IPS-15b (cell line): Measurements from ENCODE around the gene UST.

Experiments
- H3K27me3 ChIP-seq: one replicate; pipeline ENCODE4 v1.6.1; 2013; ENCODE audit warnings: low read length; ENCODE audit not compliant: control insufficient read depth, insufficient read depth
- H3K36me3 ChIP-seq: one replicate; pipeline ENCODE4 v1.6.1; 2013; ENCODE audit warnings: low read length; ENCODE audit not compliant: control insufficient read depth, insufficient read depth
- H3K4me1 ChIP-seq: one replicate; pipeline ENCODE4 v1.6.1; 2013; ENCODE audit warnings: mild to moderate bottlenecking, low read length; ENCODE audit not compliant: control insufficient read depth, insufficient read depth
- H3K4me3 ChIP-seq: one replicate; pipeline ENCODE4 v1.5.1; 2013; ENCODE audit warnings: low read depth, low read length
- H3K9ac ChIP-seq: one replicate; pipeline ENCODE4 v1.6.1; 2013; ENCODE audit warnings: low read depth, mild to moderate bottlenecking, low read length
- H3K9me3 ChIP-seq: one replicate; pipeline ENCODE4 v1.6.1; 2013; ENCODE audit warnings: mild to moderate bottlenecking, low read length; ENCODE audit not compliant: control insufficient read depth, insufficient read depth

Gene UST

GRCh38 chr6:149076355-149076734 is 329.5 kb downstream of the UST start:
- peaks cover 7% of the 10 kb centered on the region for H3K4me1 ChIP-seq
- H3K36me3 ChIP-seq, result no peaks in the 10 kb centered on the region
- no peaks in the 10 kb centered on the region for H3K9me3 ChIP-seq
- no peaks in the 10 kb centered on the region for H3K27me3 ChIP-seq
- H3K9ac ChIP-seq, result no peak overlapping the region
- no peak overlapping the region for H3K4me3 ChIP-seq

- no peaks in the 10 kb centered on the region for H3K27me3 ChIP-seq
- H3K9me3 ChIP-seq, result no peaks in the 10 kb centered on the region
- H3K4me1 ChIP-seq, result peaks cover 7% of the 10 kb centered on the region
These were observed 330.4 kb downstream of the UST start for GRCh38 chr6:149077208-149077607.

GRCh38 chr6:149078211-149078782 is 331.5 kb downstream of the UST start:
- Histone ChIP-seq H3K9ac (no peak overlapping the region), H3K36me3 (no peaks in the 10 kb centered on the region), H3K4me1 (peaks cover 7% of the 10 kb centered on the region), H3K9me3 (no peaks in the 10 kb centered on the region), H3K4me3 (no peak overlapping the region), H3K27me3 (no peaks in the 10 kb centered on the region)

More at GRCh38 chr6:149077208-149077607, 330.4 kb downstream of the UST start:
- Histone ChIP-seq H3K9ac (no peak overlapping the region), H3K36me3 (no peaks in the 10 kb centered on the region), H3K4me3 (no peak overlapping the region)

GRCh38 chr6:149079456-149079855 is 332.6 kb downstream of the UST start:
- H3K9me3 ChIP-seq, result no peaks in the 10 kb centered on the region
- no peaks in the 10 kb centered on the region for H3K36me3 ChIP-seq
- H3K4me1 ChIP-seq, result peaks cover 7% of the 10 kb centered on the region
- H3K9ac ChIP-seq, result no peak overlapping the region
- no peaks in the 10 kb centered on the region for H3K27me3 ChIP-seq
- no peak overlapping the region for H3K4me3 ChIP-seq

GRCh38 chr6:149079911-149080491 is 333.2 kb downstream of the UST start:
- no peak overlapping the region for H3K9ac ChIP-seq
- no peaks in the 10 kb centered on the region for H3K27me3 ChIP-seq
- peaks cover 7% of the 10 kb centered on the region for H3K4me1 ChIP-seq
- no peaks in the 10 kb centered on the region for H3K36me3 ChIP-seq
- H3K4me3 ChIP-seq, result no peak overlapping the region
- H3K9me3 ChIP-seq, result no peaks in the 10 kb centered on the region

- Histone ChIP-seq H3K4me1 (peaks cover 7% of the 10 kb centered on the region), H3K4me3 (no peak overlapping the region), H3K9me3 (no peaks in the 10 kb centered on the region), H3K27me3 (no peaks in the 10 kb centered on the region), H3K36me3 (no peaks in the 10 kb centered on the region), H3K9ac (peak overlapping the region; percentile 24)
These were observed 333.7 kb downstream of the UST start for GRCh38 chr6:149080511-149080910.

DNA sequence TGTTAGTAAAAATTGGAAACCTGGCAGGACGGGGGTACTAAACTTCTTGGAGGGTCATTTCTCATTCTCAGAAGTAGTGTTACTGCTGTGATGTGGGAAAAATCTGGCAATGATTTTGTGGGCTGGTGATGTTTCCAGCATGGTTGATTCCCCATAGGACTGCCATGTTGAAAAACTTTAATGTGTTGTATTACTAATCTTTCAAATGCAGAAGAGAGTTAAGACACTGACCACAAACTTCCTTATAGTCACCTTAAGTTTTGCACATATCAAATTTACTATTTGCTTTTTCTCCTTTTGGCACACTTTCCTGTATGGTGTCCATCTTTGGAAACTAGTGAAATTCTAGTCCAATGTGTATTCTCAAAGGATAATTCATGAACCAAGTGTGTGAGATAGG is 334.5 kb downstream of the UST start:
- Histone ChIP-seq H3K4me1 (peaks cover 7% of the 10 kb centered on the region), H3K9me3 (no peaks in the 10 kb centered on the region), H3K36me3 (no peaks in the 10 kb centered on the region), H3K9ac (no peak overlapping the region), H3K4me3 (no peak overlapping the region), H3K27me3 (no peaks in the 10 kb centered on the region)

DNA sequence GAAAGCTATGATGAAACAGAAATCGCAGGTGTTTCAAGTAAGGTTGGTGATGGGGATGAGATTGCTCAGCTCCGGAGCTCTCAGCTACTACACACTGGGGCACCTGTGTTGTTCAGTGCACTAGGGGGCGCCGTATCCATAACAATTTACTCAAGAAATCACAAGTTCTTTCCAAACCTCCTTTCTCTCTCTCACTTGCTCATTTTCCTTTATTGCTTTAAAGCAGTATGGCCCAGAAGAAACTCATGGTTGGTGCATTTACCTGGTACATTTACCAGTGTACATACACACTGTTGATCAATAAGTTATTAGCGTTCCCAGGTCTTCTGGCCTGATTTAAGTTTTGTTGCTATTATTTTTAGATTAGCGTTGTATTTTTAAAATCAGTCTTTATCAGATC is 335.5 kb downstream of the UST start:
- Histone ChIP-seq H3K9ac (no peak overlapping the region), H3K36me3 (no peaks in the 10 kb centered on the region), H3K4me1 (peaks cover 7% of the 10 kb centered on the region), H3K27me3 (no peaks in the 10 kb centered on the region), H3K4me3 (no peak overlapping the region), H3K9me3 (no peaks in the 10 kb centered on the region)

GRCh38 chr6:149084026-149084425 is 337.2 kb downstream of the UST start:
- Histone ChIP-seq H3K27me3 (no peaks in the 10 kb centered on the region), H3K9ac (no peak overlapping the region), H3K4me1 (peaks cover 7% of the 10 kb centered on the region), H3K9me3 (no peaks in the 10 kb centered on the region), H3K36me3 (no peaks in the 10 kb centered on the region), H3K4me3 (no peak overlapping the region)

DNA sequence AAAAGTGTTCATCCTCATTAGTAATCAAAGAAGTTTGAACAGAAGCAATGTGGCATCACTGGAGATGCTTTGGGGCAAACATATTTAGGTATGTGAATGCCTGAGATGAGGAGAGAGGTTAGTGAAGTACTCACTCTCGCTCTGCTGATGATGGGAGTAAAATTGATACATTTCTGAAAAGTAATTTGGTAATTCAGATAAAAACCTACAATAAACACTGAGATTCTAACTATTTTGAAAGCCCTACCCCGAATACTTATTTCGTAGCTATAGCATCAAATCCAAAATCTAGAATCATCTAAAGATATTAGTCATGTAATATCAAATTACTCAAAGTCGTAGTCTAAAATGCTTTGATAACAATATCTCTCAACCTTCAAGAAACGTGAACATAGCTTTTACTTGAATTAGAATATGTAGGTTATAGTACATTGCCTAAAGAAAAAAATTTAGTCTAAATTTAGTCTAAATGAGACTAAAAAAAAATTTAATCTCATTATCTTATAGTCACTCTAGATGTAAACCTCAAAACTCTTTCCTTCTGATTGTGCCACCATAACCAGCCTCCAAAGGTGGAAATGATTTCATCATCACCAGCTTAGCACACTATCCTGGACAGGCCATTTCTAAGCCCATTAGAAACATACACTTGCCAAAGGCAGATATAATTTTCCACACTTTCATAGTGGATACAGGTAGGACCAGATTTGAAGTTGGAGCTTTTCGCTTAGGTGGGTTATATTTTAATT is 338.2 kb downstream of the UST start:
- Histone ChIP-seq H3K9me3 (no peaks in the 10 kb centered on the region), H3K4me1 (peaks cover 2% of the 10 kb centered on the region), H3K36me3 (no peaks in the 10 kb centered on the region), H3K9ac (no peak overlapping the region), H3K27me3 (no peaks in the 10 kb centered on the region), H3K4me3 (no peak overlapping the region)

DNA sequence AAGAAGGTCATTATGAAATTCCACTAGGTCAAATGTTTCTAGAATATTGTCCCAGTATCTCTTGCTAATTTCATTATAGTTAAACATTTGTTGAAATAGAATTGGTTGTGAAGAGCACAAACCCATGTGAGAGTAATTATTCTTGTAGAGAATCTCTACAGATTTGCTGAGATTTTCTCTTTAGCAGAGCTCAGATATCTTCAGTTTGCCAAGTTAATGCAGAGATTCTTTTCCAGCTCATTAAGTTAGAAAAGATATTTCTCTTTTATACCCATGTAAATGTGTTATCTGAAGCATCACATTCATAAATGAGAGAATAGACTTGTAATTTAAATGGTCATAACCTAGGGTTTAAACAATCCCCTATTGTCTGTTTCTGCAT is 338.7 kb downstream of the UST start:
- H3K4me1 ChIP-seq, result no peaks in the 10 kb centered on the region
- no peak overlapping the region for H3K4me3 ChIP-seq
- no peaks in the 10 kb centered on the region for H3K36me3 ChIP-seq

GRCh38 chr6:149086363-149086762 is 339.5 kb downstream of the UST start:
- Histone ChIP-seq H3K27me3 (no peaks in the 10 kb centered on the region), H3K36me3 (no peaks in the 10 kb centered on the region), H3K4me3 (no peak overlapping the region), H3K9ac (no peak overlapping the region), H3K4me1 (no peaks in the 10 kb centered on the region), H3K9me3 (no peaks in the 10 kb centered on the region)

More for the DNA sequence above, 338.7 kb downstream of the UST start:
- H3K9me3 ChIP-seq, result no peaks in the 10 kb centered on the region
- H3K27me3 ChIP-seq, result no peaks in the 10 kb centered on the region
- no peak overlapping the region for H3K9ac ChIP-seq
